ENCODE measurements around the gene MTF2.

MTF2 gene

DNA sequence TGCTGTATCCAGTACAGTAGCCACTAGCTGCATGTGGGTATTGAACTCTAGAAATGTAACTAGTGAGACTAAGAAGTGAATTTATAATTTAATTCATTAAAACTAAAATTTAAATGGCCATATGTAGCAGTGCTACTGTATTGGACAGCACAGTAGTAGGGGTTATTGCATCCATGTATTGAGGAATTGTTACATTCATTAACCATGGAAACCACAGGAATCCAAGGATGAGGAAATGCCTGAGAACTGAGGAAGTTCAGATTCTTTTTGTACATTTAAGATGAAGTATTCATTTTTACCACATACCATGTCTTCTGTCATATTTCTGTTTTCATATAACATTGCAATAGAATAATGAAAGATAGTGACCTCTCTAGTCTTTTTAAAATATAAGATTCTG is 2.6 kb downstream of the MTF2 start:
- TF ChIP-seq, protein P1, sequence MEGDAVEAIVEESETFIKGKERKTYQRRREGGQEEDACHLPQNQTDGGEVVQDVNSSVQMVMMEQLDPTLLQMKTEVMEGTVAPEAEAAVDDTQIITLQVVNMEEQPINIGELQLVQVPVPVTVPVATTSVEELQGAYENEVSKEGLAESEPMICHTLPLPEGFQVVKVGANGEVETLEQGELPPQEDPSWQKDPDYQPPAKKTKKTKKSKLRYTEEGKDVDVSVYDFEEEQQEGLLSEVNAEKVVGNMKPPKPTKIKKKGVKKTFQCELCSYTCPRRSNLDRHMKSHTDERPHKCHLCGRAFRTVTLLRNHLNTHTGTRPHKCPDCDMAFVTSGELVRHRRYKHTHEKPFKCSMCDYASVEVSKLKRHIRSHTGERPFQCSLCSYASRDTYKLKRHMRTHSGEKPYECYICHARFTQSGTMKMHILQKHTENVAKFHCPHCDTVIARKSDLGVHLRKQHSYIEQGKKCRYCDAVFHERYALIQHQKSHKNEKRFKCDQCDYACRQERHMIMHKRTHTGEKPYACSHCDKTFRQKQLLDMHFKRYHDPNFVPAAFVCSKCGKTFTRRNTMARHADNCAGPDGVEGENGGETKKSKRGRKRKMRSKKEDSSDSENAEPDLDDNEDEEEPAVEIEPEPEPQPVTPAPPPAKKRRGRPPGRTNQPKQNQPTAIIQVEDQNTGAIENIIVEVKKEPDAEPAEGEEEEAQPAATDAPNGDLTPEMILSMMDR (IDR thresholded peaks at IDR 0.05; ENCODE audit: low read length, missing control alignments), result no peak
- peak overlapping the region; percentile 98 for H3K4me3 ChIP-seq (replicated peaks; ENCODE audit: low read depth, low read length)
- peak; percentile 92 for DNase-seq (ENCODE audit: low read depth)

DNA sequence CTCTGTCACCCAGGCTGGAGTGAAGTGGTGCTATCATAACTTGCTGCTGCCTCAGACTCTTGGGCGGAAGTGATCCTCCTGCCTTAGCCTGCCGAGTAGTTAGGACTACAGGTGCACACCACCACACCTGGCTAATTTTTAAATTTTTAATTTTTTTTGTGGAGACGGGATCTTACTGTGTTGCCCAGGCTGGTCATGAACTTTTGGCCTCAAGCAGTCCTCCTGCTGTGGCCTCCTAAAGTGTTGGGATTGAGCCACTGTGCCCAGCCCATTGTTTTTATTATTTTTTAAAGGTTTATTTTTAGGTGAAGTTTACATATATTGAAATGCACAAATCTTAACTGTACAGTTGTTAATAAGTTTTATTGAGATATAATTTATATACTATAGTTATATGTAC is 3.2 kb downstream of the MTF2 start:
- no peak overlapping the region for H3K4me3 ChIP-seq (replicated peaks; ENCODE audit: low read depth, low read length)
- TF ChIP-seq, protein P1 (IDR thresholded peaks at IDR 0.05; ENCODE audit: low read length, missing control alignments), result no peak
- DNase-seq (ENCODE audit: low read depth), result no peak

DNA sequence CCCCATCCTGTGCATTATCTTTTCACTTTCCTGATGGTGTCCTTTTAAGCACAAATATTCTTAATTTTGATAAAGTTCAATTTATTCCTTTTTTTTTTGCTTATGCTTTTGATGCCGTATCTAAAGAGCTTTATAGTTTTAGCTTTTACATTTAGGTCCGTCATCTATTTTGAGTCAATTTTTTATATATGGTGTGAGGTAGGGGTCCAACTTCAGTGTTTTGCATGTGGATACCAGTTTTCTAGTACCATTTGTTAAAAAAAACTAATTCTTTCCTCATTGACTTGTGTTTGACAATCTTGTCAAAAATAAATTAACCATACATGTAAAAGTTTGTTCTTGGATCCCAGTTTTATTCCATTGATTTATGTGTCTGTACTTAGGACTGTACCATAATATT is 4.9 kb downstream of the MTF2 start:
- DNase-seq (ENCODE audit: low read depth), result no peak
- H3K4me3 ChIP-seq (replicated peaks; ENCODE audit: low read depth, low read length), result no peak overlapping the region
- TF ChIP-seq, protein P1 (IDR thresholded peaks at IDR 0.05; ENCODE audit: low read length, missing control alignments), result no peak

DNA sequence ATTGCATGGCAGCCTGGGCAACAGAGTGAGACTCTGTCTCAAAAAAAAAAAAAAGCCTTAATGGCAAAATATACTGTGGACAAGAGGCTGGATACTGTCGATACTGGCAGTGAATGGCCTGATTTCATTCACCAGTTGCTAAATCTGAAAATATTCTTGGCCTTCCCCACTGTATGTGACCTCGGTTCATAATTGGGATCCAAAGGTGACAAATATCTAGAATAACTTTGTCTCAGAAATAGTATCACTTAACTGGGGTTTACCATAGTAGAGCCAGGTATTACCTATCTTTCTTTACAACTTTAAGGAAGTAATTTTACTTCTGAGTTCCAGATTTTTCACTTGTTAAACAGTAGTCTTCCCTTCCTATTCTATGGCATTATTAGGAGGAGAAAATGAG is 8.4 kb downstream of the MTF2 start:
- no peak for DNase-seq (ENCODE audit: low read depth)

DNA sequence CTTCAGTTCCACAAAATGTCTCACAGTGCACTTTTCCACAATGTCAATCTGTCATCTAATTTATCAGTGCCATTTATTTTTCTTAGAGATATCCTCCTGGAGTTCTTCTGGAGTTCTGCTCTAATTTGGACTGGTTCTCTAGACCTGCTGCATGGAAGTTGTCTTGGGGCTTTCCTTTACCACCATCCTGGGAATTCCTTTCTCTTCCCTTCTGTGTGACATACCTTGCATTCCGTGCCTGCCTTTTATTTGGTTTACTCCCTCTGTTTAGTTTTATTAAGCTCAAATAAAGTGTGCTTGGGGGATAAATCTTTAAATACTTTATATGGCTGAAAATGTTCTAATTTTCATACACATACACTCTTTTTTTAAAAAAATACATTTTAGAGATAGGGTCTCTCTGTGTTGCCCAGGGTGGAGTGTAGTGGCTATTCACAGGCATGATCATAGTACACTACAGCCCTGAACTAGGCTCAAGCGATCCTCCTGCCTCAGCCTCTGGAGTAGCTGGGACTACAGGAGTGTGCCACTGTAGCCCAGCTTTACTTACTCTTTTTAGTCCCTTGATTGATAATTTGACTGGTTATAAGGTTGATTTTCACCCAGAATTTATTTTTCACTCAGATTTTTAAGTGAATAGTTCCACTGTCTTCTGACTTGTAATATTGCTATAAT is 14.4 kb downstream of the MTF2 start:
- DNase-seq (ENCODE audit: low read depth), result no peak
- no peak overlapping the region for H3K4me3 ChIP-seq (replicated peaks; ENCODE audit: low read depth, low read length)
- TF ChIP-seq, protein P1 (IDR thresholded peaks at IDR 0.05; ENCODE audit: low read length, missing control alignments), result no peak

More for the DNA sequence above, 8.4 kb downstream of the MTF2 start:
- TF ChIP-seq, protein P1 (IDR thresholded peaks at IDR 0.05; ENCODE audit: low read length, missing control alignments), result no peak
- H3K4me3 ChIP-seq (replicated peaks; ENCODE audit: low read depth, low read length), result no peak overlapping the region

DNA sequence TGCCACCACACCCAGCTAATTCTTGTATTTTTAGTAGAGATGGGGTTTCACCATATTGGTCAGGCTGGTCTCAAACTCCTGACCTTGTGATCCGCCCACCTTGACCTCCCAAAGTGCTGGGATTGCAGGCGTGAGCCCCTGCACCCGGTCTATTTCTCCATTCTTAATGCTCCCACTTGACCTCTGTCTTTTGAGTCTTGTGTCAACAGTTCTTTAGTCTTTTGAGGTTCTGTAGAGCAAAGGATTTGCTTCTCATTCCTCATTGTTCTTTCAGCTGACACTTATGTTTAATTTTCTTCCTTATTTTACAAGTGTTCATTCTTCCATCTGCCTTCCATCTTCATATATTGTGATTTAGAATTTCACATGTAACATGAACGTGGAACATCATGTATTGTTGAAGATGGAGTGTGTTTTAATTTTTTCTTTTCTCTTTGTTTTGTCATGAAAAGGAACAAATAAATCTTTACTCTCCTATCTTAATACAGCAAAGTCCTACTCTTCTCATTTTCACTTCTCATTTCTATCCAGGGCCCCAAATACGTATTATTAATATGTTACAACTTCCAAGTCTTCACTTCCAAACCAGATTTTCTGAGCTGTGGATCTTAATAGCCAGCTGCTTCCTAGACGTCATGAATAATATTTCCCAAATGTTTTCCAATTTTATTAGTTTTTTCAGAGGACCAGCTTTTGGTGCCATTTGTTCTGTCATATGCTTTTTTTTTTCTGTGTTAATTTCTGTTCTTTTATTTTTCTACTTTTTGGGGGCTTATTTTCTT is 16.9 kb downstream of the MTF2 start:
- DNase-seq (ENCODE audit: low read depth), result no peak
- no peak overlapping the region for H3K4me3 ChIP-seq (replicated peaks; ENCODE audit: low read depth, low read length)
- TF ChIP-seq, protein P1 (IDR thresholded peaks at IDR 0.05; ENCODE audit: low read length, missing control alignments), result no peak
